Natural killer cell (primary cell): ENCODE data around the gene RPL29. TPM values are rescaled to one million over a fixed set of nuclear protein-coding genes. Genes with fewer than 3 reads are reported as not detected.
"Not testable (repeated sequence)": the region's sequence is repeated elsewhere in the genome, so short reads cannot be mapped to it uniquely, and the experiment has no call there.

Source experiments
- ATAC-seq, 3 donors: fragments of 150-1000 bp in 2 of 3; fragments of 200-7000 bp in 1 of 3; cut with Tn5 transposase; 1 replicate in 1 of 3; 2 replicates in 2 of 3; pipeline ENCODE4 v1.10.0; 2021; ENCODE audit warnings: mild to moderate bottlenecking in 2 of 3, moderate library complexity in 2 of 3
- DNase-seq, 2 donors: peaks; one replicate each; pipeline versions ENCODE4 v3.0.0 to v3.0.0-alpha.2; 2013 to 2021; ENCODE audit warnings: mixed read lengths in 1 of 2
- H3K27ac ChIP-seq: one replicate; pipeline ENCODE4 v1.5.1; 2013; ENCODE audit warnings: mild to moderate bottlenecking, low read length
- H3K27me3 ChIP-seq: one replicate; pipeline ENCODE4 v1.6.1; 2013; ENCODE audit warnings: low read length; ENCODE audit not compliant: control insufficient read depth, insufficient read depth
- H3K36me3 ChIP-seq: one replicate; pipeline ENCODE4 v1.6.1; 2013; ENCODE audit warnings: low read length; ENCODE audit not compliant: control insufficient read depth, insufficient read depth
- H3K4me1 ChIP-seq: one replicate; pipeline ENCODE4 v1.6.1; 2013; ENCODE audit warnings: low read length; ENCODE audit not compliant: control insufficient read depth, insufficient read depth
- H3K4me3 ChIP-seq: one replicate; pipeline ENCODE4 v1.5.1; 2013; ENCODE audit warnings: low read length
- H3K9me3 ChIP-seq: one replicate; pipeline ENCODE4 v1.6.1; 2013; ENCODE audit warnings: low read length; ENCODE audit not compliant: control insufficient read depth, insufficient read depth
- H3K27ac Mint-ChIP-seq, 2 donors: one replicate each; pipeline ENCODE4 v1.8.0; 2022; ENCODE audit warnings: mild to moderate bottlenecking in 2 of 2, mixed read lengths in 2 of 2, moderate library complexity in 1 of 2
- H3K27me3 Mint-ChIP-seq, 2 donors: one replicate each; pipeline ENCODE4 v1.8.0; 2022; ENCODE audit warnings: low read depth in 2 of 2, mixed read lengths in 2 of 2
- H3K36me3 Mint-ChIP-seq: one replicate; pipeline ENCODE4 v1.8.0; 2022; ENCODE audit warnings: mixed read lengths
- H3K4me1 Mint-ChIP-seq, 2 donors: one replicate each; pipeline ENCODE4 v1.8.0; 2022; ENCODE audit warnings: mixed read lengths in 2 of 2
- H3K4me3 Mint-ChIP-seq: one replicate; pipeline ENCODE4 v1.8.0; 2022; ENCODE audit warnings: mild to moderate bottlenecking, moderate library complexity, mixed read lengths
- H3K9me3 Mint-ChIP-seq, 2 donors: one replicate each; pipeline ENCODE4 v1.8.0; 2022; ENCODE audit warnings: mixed read lengths in 2 of 2
- CTCF ChIP-seq: fragments of 200-600 bp; IDR thresholded peaks from one replicate; pipeline ENCODE4 v1.8.0; 2022; ENCODE audit warnings: antibody characterized with exemption
- WGBS: methylation state at CpG from one replicate; pipeline ENCODE4 v1.1.7; 2013; ENCODE audit warnings: missing lambda C conversion rate; ENCODE audit not compliant: insufficient coverage; 5-methylcytosine and 5-hydroxymethylcytosine counted together
- intact Hi-C: fragments of 100-400 bp; cut with micrococcal nuclease; formaldehyde crosslinking; loops from one replicate; pipeline ENCODE4 v1.14.2; 2022
- total RNA-seq, 4 donors: library from RNA; stranded (reverse); fragments of 120-200 nt in 1 of 4; gene quantifications; one replicate each; pipeline versions ENCODE4 v1.2.3 to v1.2.4, GENCODE V29; 2013 to 2022

RPL29 gene
- total RNA-seq, 3 donors from 2014 or later (not counting 1 experiment from before 2014, with no cell fraction given) = 486 to 819 (median 797) TPM

DNA sequence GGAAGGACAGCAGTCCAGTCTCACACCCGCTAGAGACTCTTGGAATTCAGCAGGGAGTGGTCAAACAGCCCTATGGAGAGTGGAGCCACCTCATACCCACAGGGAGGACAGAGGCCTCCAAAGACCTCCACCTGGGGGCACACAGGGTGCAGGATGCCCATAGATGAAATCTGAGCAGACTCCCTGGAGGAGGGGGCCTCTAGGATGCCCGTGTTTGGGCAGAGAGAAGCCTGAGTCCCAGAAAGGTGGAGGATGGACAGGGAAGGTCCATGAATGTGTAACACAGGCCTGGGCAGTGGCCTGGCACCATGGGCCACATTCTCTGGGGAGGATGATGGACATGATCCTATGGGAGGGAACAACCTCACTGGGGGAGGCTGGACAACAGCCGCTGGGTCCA, 39.0 kb upstream of the RPL29 start:
- TF ChIP-seq CTCF = no peak
- Mint-ChIP-seq H3K27ac (no peak overlapping the region), H3K4me3 (no peak overlapping the region), H3K9me3 (no peaks in the 10 kb centered on the region), H3K27me3 (peaks cover 0 to 2% of the 10 kb centered on the region in 2 donors), H3K36me3 (no peaks in the 10 kb centered on the region), H3K4me1 (no peaks in the 10 kb centered on the region)
- Histone ChIP-seq H3K4me3 (no peak overlapping the region), H3K27ac (no peak overlapping the region), H3K9me3 (no peaks in the 10 kb centered on the region), H3K36me3 (no peaks in the 10 kb centered on the region), H3K27me3 (no peaks in the 10 kb centered on the region), H3K4me1 (no peaks in the 10 kb centered on the region)
- ATAC-seq (no peak), DNase-seq (no peak)
- intact Hi-C loops = no loop called here
- 95% methylated on average over 3 of the region's 3 CpGs for WGBS

DNA sequence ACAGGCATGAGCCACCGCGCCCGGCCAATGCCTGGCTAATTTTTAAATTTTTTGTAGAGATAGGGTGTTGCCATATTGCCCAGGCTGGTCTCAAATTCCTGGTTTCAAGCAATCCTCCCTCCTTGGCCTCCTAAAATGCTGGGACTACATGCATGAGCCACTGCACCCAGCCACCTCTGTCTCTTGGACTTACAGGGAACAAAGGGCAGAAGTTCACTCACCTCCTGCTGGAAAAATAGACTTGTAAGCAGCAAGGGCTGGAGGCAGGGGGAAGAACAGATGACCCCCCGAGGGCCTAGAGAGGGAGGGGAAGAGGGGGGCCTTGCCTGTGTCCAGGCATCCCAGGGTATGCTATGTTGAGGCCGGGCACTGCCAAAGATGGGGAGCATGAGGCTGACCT, 38.5 kb upstream of the RPL29 start:
- Histone ChIP-seq H3K27me3 (no peaks in the 10 kb centered on the region), H3K9me3 (no peaks in the 10 kb centered on the region), H3K4me3 (no peak overlapping the region), H3K4me1 (no peaks in the 10 kb centered on the region), H3K36me3 (no peaks in the 10 kb centered on the region), H3K27ac (no peak overlapping the region)
- H3K36me3 Mint-ChIP-seq = no peaks in the 10 kb centered on the region
- 90% methylated on average over 5 of the region's 5 CpGs for WGBS
- intact Hi-C loops = no loop called here
- TF ChIP-seq CTCF = no peak
- no peak overlapping the region for H3K4me3 Mint-ChIP-seq
- DNase-seq = no peak
- H3K9me3 Mint-ChIP-seq = no peaks in the 10 kb centered on the region
- no peak overlapping the region for H3K27ac Mint-ChIP-seq
- H3K4me1 Mint-ChIP-seq = no peaks in the 10 kb centered on the region
- H3K27me3 Mint-ChIP-seq = no peaks in the 10 kb centered on the region
- no peak for ATAC-seq

DNA sequence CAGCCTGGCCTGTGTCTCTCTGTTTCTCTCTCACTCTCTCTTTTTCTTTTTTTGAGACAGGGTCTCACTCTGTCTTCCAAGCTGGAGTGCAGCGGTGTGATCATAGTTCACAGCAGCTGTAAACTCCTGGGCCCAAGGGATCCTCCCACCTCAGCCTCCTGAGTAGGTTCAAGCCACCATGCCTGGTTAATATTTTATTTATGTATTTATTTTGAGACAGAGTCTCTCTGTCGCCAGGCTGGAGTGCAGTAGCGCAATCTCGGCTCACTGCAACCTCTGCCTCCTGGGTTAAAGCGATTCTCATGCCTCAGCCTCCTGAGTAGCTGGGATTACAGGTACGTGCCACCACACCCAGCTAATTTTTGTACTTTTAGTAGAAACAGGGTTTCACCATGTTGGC, 38.1 kb upstream of the RPL29 start:
- H3K27ac Mint-ChIP-seq, H3K9me3 Mint-ChIP-seq, H3K36me3 ChIP-seq, DNase-seq, H3K9me3 ChIP-seq, H3K4me1 ChIP-seq, H3K4me1 Mint-ChIP-seq, H3K4me3 Mint-ChIP-seq, H3K4me3 ChIP-seq, H3K36me3 Mint-ChIP-seq, H3K27me3 ChIP-seq, H3K27me3 Mint-ChIP-seq, ATAC-seq, H3K27ac ChIP-seq, intact Hi-C loops: not testable (repeated sequence)
- WGBS = 93% methylated on average over 6 of the region's 6 CpGs

- H3K9me3 ChIP-seq = no peaks in the 10 kb centered on the region
- no peak overlapping the region for H3K27ac ChIP-seq
- H3K4me1 ChIP-seq = no peaks in the 10 kb centered on the region
- Mint-ChIP-seq H3K27me3 (no peaks in the 10 kb centered on the region), H3K36me3 (no peaks in the 10 kb centered on the region), H3K4me1 (no peaks in the 10 kb centered on the region), H3K9me3 (no peaks in the 10 kb centered on the region), H3K27ac (no peak overlapping the region), H3K4me3 (no peak overlapping the region)
- ATAC-seq = no peak
- no peak for TF ChIP-seq CTCF
- H3K4me3 ChIP-seq = no peak overlapping the region
- H3K36me3 ChIP-seq = no peaks in the 10 kb centered on the region
- H3K27me3 ChIP-seq = no peaks in the 10 kb centered on the region
- intact Hi-C loops = no loop called here
- no peak for DNase-seq
- WGBS = 91% methylated on average over 11 of the region's 11 CpGs
These were observed 37.2 kb upstream of the RPL29 start for GRCh38 chr3:52032702-52033408.
